ENCODE data around the gene IDH3A. TPM values are rescaled to one million over a fixed set of nuclear protein-coding genes. Genes with fewer than 3 reads are reported as not detected.
A peak's percentile ranks its signal among the peaks of the same experiment; 100 is the strongest.

The IDH3A gene
- total and polyA plus RNA-seq, 9 of the 15 experiments (the other 6 are each of a cell fraction or from before 2014, with no cell fraction given) = 37.4 to 249 (median 107) TPM

- ChIA-PET CTCF (ENCODE audit: low intra/inter-chr PET ratio) (no interaction called here), POLR2A (interaction anchor here (0.8 kb wide), 2 partner anchors 21 to 22 kb away, joined by 3 to 6 read pairs; partner anchors contain the start of gene IDH3A)
- H3K9ac ChIP-seq (ENCODE audit: insufficient read depth in 1 of 2, low read depth in 2 of 2, low read length in 2 of 2) = no peak overlapping the region
- H3K27me3 ChIP-seq (ENCODE audit: control insufficient read depth in 2 of 2, insufficient read depth in 2 of 2, low read length in 2 of 2) = no peaks in the 10 kb centered on the region
- peaks cover 3 to 9% of the 10 kb centered on the region in 2 experiments; a peak in 3 of 5 replicates for H3K4me1 ChIP-seq (replicated peaks in 1 of 2; ENCODE audit: control insufficient read depth in 2 of 2, insufficient read depth in 2 of 2, low read length in 2 of 2)
- TF ChIP-seq IRF1 (CRISPR knock-in tag; IDR thresholded peaks at IDR 0.05; ENCODE audit: borderline replicate concordance) = no peak
- in situ Hi-C loops (cut with MboI) (no loop called here), intact Hi-C loops (cut with micrococcal nuclease) (no loop called here)
- WGBS (ENCODE audit: insufficient coverage, low coverage, missing lambda C conversion rate) = 94% methylated on average over 17 of the region's 17 CpGs
- H3K27ac ChIP-seq (ENCODE audit: extremely low read depth, low read depth, low read length) = no peak overlapping the region
- peaks cover 60% of the 10 kb centered on the region for H3K36me3 ChIP-seq (ENCODE audit: control insufficient read depth, insufficient read depth, low read length)
- ATAC-seq (no peak), DNase-seq (ENCODE audit: extremely low read depth in 1 of 4, low spot score in 3 of 4) (no peak), FAIRE-seq (no peak)
- BruUV-seq (replicated peaks) = no TSS peak
- H3K4me3 ChIP-seq = no peak overlapping the region
- H3K79me2 ChIP-seq (ENCODE audit: control insufficient read depth, insufficient read depth, low read length) = no peaks in the 10 kb centered on the region
- no peak overlapping the region for H3K4me2 ChIP-seq (ENCODE audit: insufficient read depth, low read length)
- H4K20me1 ChIP-seq (replicated peaks; ENCODE audit: control insufficient read depth, insufficient read depth, low read length) = no peaks in the 10 kb centered on the region
- no peaks in the 10 kb centered on the region for H3K9me1 ChIP-seq (ENCODE audit: control insufficient read depth, insufficient read depth, low read length)
- H2AFZ ChIP-seq (ENCODE audit: low read depth, low read length) = no peak overlapping the region
- H3K9me3 ChIP-seq (replicated peaks; ENCODE audit: control insufficient read depth, insufficient read depth, low read depth, low read length) = no peaks in the 10 kb centered on the region
Observed at GRCh38 chr15:78170848-78171773, 21.9 kb downstream of the IDH3A start.

GRCh38 chr15:78171864-78172472 is 22.8 kb downstream of the IDH3A start:
- WGBS (ENCODE audit: insufficient coverage, low coverage, missing lambda C conversion rate) = 96% methylated on average over 9 of the region's 9 CpGs
- no peaks in the 10 kb centered on the region for H3K9me1 ChIP-seq (ENCODE audit: control insufficient read depth, insufficient read depth, low read length)
- TF ChIP-seq TRIM28 (IDR thresholded peaks at IDR 0.05) = 0 out of 2 replicates have a peak, but pooled peaks have one; percentile 29
- TF ChIP-seq CTCFL (IDR thresholded peaks at IDR 0.05; ENCODE audit: borderline replicate concordance, insufficient read depth, low read depth, low read length, poor library complexity, severe bottlenecking) = no peak
- TF ChIP-seq BCOR (IDR thresholded peaks at IDR 0.05) = peak; percentile 52; the same call in 1 of the 2 replicates
- TF ChIP-seq PATZ1 (CRISPR knock-in tag; IDR thresholded peaks at IDR 0.05; ENCODE audit: borderline replicate concordance) = no peak
- TF ChIP-seq HIVEP1 (CRISPR knock-in tag; IDR thresholded peaks at IDR 0.05) = no peak
- peak; percentile 62 for TF ChIP-seq RBM25 (IDR thresholded peaks at IDR 0.05; ENCODE audit: low read depth, low read length, severe bottlenecking)
- no peak overlapping the region for H3K27ac ChIP-seq (ENCODE audit: extremely low read depth, low read depth, low read length)
- no peaks in the 10 kb centered on the region for H4K20me1 ChIP-seq (replicated peaks; ENCODE audit: control insufficient read depth, insufficient read depth, low read length)
- H3K9me3 ChIP-seq (replicated peaks; ENCODE audit: control insufficient read depth, insufficient read depth, low read depth, low read length) = no peaks in the 10 kb centered on the region
- peaks cover 52% of the 10 kb centered on the region for H3K36me3 ChIP-seq (ENCODE audit: control insufficient read depth, insufficient read depth, low read length)
- peaks cover 3 to 9% of the 10 kb centered on the region in 2 experiments; a peak in 3 of 5 replicates for H3K4me1 ChIP-seq (replicated peaks in 1 of 2; ENCODE audit: control insufficient read depth in 2 of 2, insufficient read depth in 2 of 2, low read length in 2 of 2)
- ChIA-PET POLR2A (interaction anchor here (0.8 to 1.6 kb wide), 2 partner anchors 13 to 23 kb away, joined by 3 to 6 read pairs; partner anchors contain the start of gene IDH3A), CTCF (ENCODE audit: low intra/inter-chr PET ratio) (no interaction called here)
- in situ Hi-C loops (cut with MboI) (no loop called here), intact Hi-C loops (cut with micrococcal nuclease) (no loop called here)
- ATAC-seq = no peak
- no peaks in the 10 kb centered on the region for H3K79me2 ChIP-seq (ENCODE audit: control insufficient read depth, insufficient read depth, low read length)
- no peak overlapping the region for H3K4me3 ChIP-seq
- DNase-seq (ENCODE audit: extremely low read depth in 1 of 4, low spot score in 3 of 4) = no peak
- H2AFZ ChIP-seq (ENCODE audit: low read depth, low read length) = no peak overlapping the region
- H3K9ac ChIP-seq (ENCODE audit: insufficient read depth in 1 of 2, low read depth in 2 of 2, low read length in 2 of 2) = no peak overlapping the region
- no peak overlapping the region for H3K4me2 ChIP-seq (ENCODE audit: insufficient read depth, low read length)
- BruUV-seq (replicated peaks) = no TSS peak
- FAIRE-seq = no peak
- no peaks in the 10 kb centered on the region for H3K27me3 ChIP-seq (ENCODE audit: control insufficient read depth in 2 of 2, insufficient read depth in 2 of 2, low read length in 2 of 2)
